HepG2 (cell line): ENCODE measurements around the gene NARF. TPM values are rescaled to one million over a fixed set of nuclear protein-coding genes. Genes with fewer than 3 reads are reported as not detected.

ENCODE experiments used
- CREBL2 ChIP-seq: sonication (generic); formaldehyde crosslinking; IDR thresholded peaks from 2 replicates; pipeline ENCODE4 v1.8.1; 2023; ENCODE audit warnings: missing genetic modification reagents, mild to moderate bottlenecking, borderline replicate concordance
- ELF4 ChIP-seq: sonication (generic); formaldehyde crosslinking; IDR thresholded peaks from 2 replicates; pipeline ENCODE4 v1.5.0; 2020; ENCODE audit warnings: missing genetic modification reagents, mild to moderate bottlenecking, moderate library complexity, borderline replicate concordance
- ETS1 ChIP-seq: sonication (generic); formaldehyde crosslinking; IDR thresholded peaks from 2 replicates; pipeline ENCODE4 v1.4.0; 2020; ENCODE audit warnings: missing genetic modification reagents
- KLF6 ChIP-seq: IDR thresholded peaks from 2 replicates; pipeline ENCODE4 v1.8.0; 2016; ENCODE audit warnings: missing biosample characterization, missing genetic modification reagents
- MATR3 ChIP-seq: sonication (generic); formaldehyde crosslinking; IDR thresholded peaks from 2 replicates; pipeline ENCODE4 v1.4.0; 2020; ENCODE audit warnings: missing genetic modification reagents
- MZF1 ChIP-seq: sonication (generic); formaldehyde crosslinking; IDR thresholded peaks from 2 replicates; pipeline ENCODE4 v1.8.1; 2023; ENCODE audit warnings: mild to moderate bottlenecking, missing genetic modification reagents, borderline replicate concordance
- NFKB2 ChIP-seq: sonication (generic); formaldehyde crosslinking; IDR thresholded peaks from 2 replicates; pipeline ENCODE4 v1.4.0; 2020; ENCODE audit warnings: missing genetic modification reagents, borderline replicate concordance
- NR2F1 ChIP-seq, 2 experiments: fragments of 450-650 bp in 1 of 2; formaldehyde crosslinking in 1 of 2; IDR thresholded peaks; 2 replicates each; pipeline versions ENCODE4 v1.5.0 to v1.6.1; 2016 to 2020; ENCODE audit warnings: mild to moderate bottlenecking in 1 of 2, missing compliant biosample characterization in 1 of 2, missing genetic modification reagents in 1 of 2, moderate library complexity in 1 of 2
- PAXIP1 ChIP-seq: sonication (generic); formaldehyde crosslinking; conservative IDR thresholded peaks from 2 replicates; pipeline ENCODE4 v1.4.0; 2020; ENCODE audit warnings: mild to moderate bottlenecking, missing genetic modification reagents, moderate library complexity
- SKIL ChIP-seq: sonication (generic); formaldehyde crosslinking; IDR thresholded peaks from 2 replicates; pipeline ENCODE4 v1.8.0; 2022; ENCODE audit warnings: missing genetic modification reagents, mild to moderate bottlenecking, moderate library complexity, borderline replicate concordance
- STAT5B ChIP-seq: sonication (generic); formaldehyde crosslinking; IDR thresholded peaks from 2 replicates; pipeline ENCODE4 v1.4.0; 2020; ENCODE audit warnings: missing genetic modification reagents
- TBL1XR1 ChIP-seq: fragments of 150-350 bp; IDR thresholded peaks from 2 replicates; pipeline ENCODE4 v1.6.1; 2014; ENCODE audit warnings: borderline replicate concordance, low read length; ENCODE audit not compliant: partially characterized antibody
- ZNF274 ChIP-seq: sonication (generic); formaldehyde crosslinking; IDR thresholded peaks from 2 replicates; pipeline ENCODE4 v1.5.1; 2020; ENCODE audit warnings: mild to moderate bottlenecking, missing genetic modification reagents
- ZNF512B ChIP-seq: sonication (generic); formaldehyde crosslinking; IDR thresholded peaks from 2 replicates; pipeline ENCODE4 v1.5.1; 2020; ENCODE audit warnings: missing genetic modification reagents, mild to moderate bottlenecking, borderline replicate concordance
- ZNF691 ChIP-seq: sonication (generic); formaldehyde crosslinking; IDR thresholded peaks from 2 replicates; pipeline ENCODE4 v1.4.0; 2020; ENCODE audit warnings: missing genetic modification reagents, low read depth, mild to moderate bottlenecking, borderline replicate concordance
- ZNF75D ChIP-seq: sonication (generic); formaldehyde crosslinking; IDR thresholded peaks from 2 replicates; pipeline ENCODE4 v1.8.1; 2023; ENCODE audit warnings: missing genetic modification reagents, mild to moderate bottlenecking, borderline replicate concordance
- ZNF891 ChIP-seq: sonication (generic); formaldehyde crosslinking; IDR thresholded peaks from 2 replicates; pipeline ENCODE4 v1.5.0; 2020; ENCODE audit warnings: mild to moderate bottlenecking, missing genetic modification reagents
- polyA plus RNA-seq, 8 experiments: library from polyadenylated mRNA; depleted of rRNA in 3 of 8; stranded (reverse) in 7 of 8; unstranded in 1 of 8; fragments of >200 nt; fragmentation: Illumina TruSeq in 4 of 8; extraction: Trizol in 4 of 8; gene quantifications; 2 replicates each; pipeline versions ENCODE4 v1.2.1 to v1.2.3, GENCODE V29; 2011 to 2016; ENCODE audit warnings: low read depth in 4 of 8, missing spikeins in 1 of 8, mixed read lengths in 1 of 8; ENCODE audit not compliant: insufficient read depth in 1 of 8
- total RNA-seq, 5 experiments: library from RNA; depleted of rRNA; stranded (reverse); fragments of >200 nt; fragmentation: Illumina TruSeq; extraction: Trizol; gene quantifications; 2 replicates each; pipeline ENCODE4 v1.2.3, GENCODE V29; 2016; ENCODE audit warnings: low read depth in 1 of 5

NARF gene
- total and polyA plus RNA-seq, 2 of the 13 experiments (the other 11 are each of a cell fraction or from before 2014, with no cell fraction given): 61.1 to 144 TPM

- no peak for TF ChIP-seq ZNF512B (CRISPR knock-in tag)
- no peak for TF ChIP-seq ZNF75D (CRISPR knock-in tag)
- TF ChIP-seq MATR3 (CRISPR knock-in tag): no peak
- 0 out of 2 replicates have a peak, but pooled peaks have one; percentile 72 for TF ChIP-seq STAT5B
- peak; percentile 80; the same call in 1 of the 2 replicates for TF ChIP-seq KLF6
- peak; percentile 43 for TF ChIP-seq TBL1XR1
- no peak for TF ChIP-seq ETS1 (CRISPR knock-in tag)
- no peak for TF ChIP-seq MZF1 (CRISPR knock-in tag)
- no peak for TF ChIP-seq CREBL2 (CRISPR knock-in tag)
- peak; percentile 80; the same call in 1 of the 2 replicates for TF ChIP-seq SKIL (CRISPR knock-in tag)
- no peak; a peak in 1 of 4 replicates for TF ChIP-seq NR2F1 (CRISPR knock-in tag; IDR thresholded peaks at IDR 0.05)
- TF ChIP-seq ELF4 (CRISPR knock-in tag): peak; percentile 43; the same call in 1 of the 2 replicates
- peak; percentile 74 for TF ChIP-seq PAXIP1 (CRISPR knock-in tag)
- TF ChIP-seq NFKB2 (CRISPR knock-in tag): no peak
- peak; percentile 31; the same call in 1 of the 2 replicates for TF ChIP-seq ZNF691 (CRISPR knock-in tag)
- TF ChIP-seq ZNF274 (CRISPR knock-in tag): peak; percentile 48; the same call in 1 of the 2 replicates
- TF ChIP-seq ZNF891 (CRISPR knock-in tag): no peak; the same call in 1 of the 2 replicates
Measured at GRCh38 chr17:82517230-82517865, 58.8 kb downstream of the NARF start (continued).
